Heart left ventricle (tissue), 16 donors: ENCODE data around the gene NBPF9. TPM values are rescaled to one million over a fixed set of nuclear protein-coding genes. Genes with fewer than 3 reads are reported as not detected.
"Not testable (repeated sequence)": the region's sequence is repeated elsewhere in the genome, so short reads cannot be mapped to it uniquely, and the experiment has no call there.

Source experiments
- ATAC-seq, 4 donors: fragments of 200-7000 bp; cut with Tn5 transposase; one replicate each; pipeline ENCODE4 v1.9.1; 2020 to 2022; ENCODE audit warnings: moderate library complexity in 4 of 4, mild to moderate bottlenecking in 3 of 4, moderate number of reproducible peaks in 1 of 4
- DNase-seq, 5 donors: peaks; one replicate each; pipeline ENCODE4 v3.0.0-alpha.2; 2020
- H3K27ac ChIP-seq, 12 donors: fragments of 200-600 bp; sonication (generic) in 4 of 12; one replicate each; pipeline versions ENCODE4 v1.5.0 to v1.8.0; 2016 to 2022; ENCODE audit warnings: mild to moderate bottlenecking in 2 of 12
- H3K27me3 ChIP-seq, 9 donors: fragments of 200-600 bp; sonication (generic) in 2 of 9; one replicate each; pipeline versions ENCODE4 v1.5.1 to v1.8.0; 2016 to 2022; ENCODE audit warnings: mild to moderate bottlenecking in 3 of 9
- H3K36me3 ChIP-seq, 9 donors: fragments of 200-600 bp; sonication (generic) in 2 of 9; one replicate each; pipeline versions ENCODE4 v1.5.0 to v1.8.0; 2018 to 2022; ENCODE audit warnings: mild to moderate bottlenecking in 2 of 9
- H3K4me1 ChIP-seq, 12 donors: fragments of 200-600 bp; sonication (generic) in 4 of 12; one replicate each; pipeline versions ENCODE4 v1.5.0 to v1.8.0; 2016 to 2022; ENCODE audit warnings: mild to moderate bottlenecking in 3 of 12
- H3K4me3 ChIP-seq, 12 donors: fragments of 200-600 bp; sonication (generic) in 4 of 12; one replicate each; pipeline versions ENCODE4 v1.5.0 to v1.8.0; 2017 to 2022; ENCODE audit warnings: mild to moderate bottlenecking in 9 of 12, moderate library complexity in 4 of 12
- H3K9me3 ChIP-seq, 12 donors: fragments of 200-600 bp; sonication (generic) in 4 of 12; one replicate each; pipeline versions ENCODE4 v1.5.0 to v1.8.0; 2016 to 2022; ENCODE audit warnings: mild to moderate bottlenecking in 1 of 12
- WGBS, 4 donors: extraction: QIAGEN DNeasy Blood & Tissue Kit in 2 of 4; methylation state at CpG; one replicate each; pipeline versions ENCODE4 v1.1.5 to v1.1.7; 2013 to 2018; 5-methylcytosine and 5-hydroxymethylcytosine counted together
- intact Hi-C, 10 donors: fragments of 100-400 bp; cut with DNase I; formaldehyde crosslinking; loops; one replicate each; pipeline versions ENCODE4 v1.11.1 to v1.14.2; 2022
- long read RNA-seq, 3 donors: library from polyadenylated mRNA; unstranded; transcript quantifications; one replicate each; pipeline ENCODE4 v2.0.0, GENCODE V29; 2020 to 2021
- polyA plus RNA-seq, 2 donors: library from polyadenylated mRNA; stranded (reverse); fragments of 200-250 nt; gene quantifications; one replicate each; pipeline ENCODE4 v1.2.3, GENCODE V29; 2013
- total RNA-seq, 9 donors: library from RNA; depleted of rRNA in 2 of 9; stranded (reverse); fragments of >200 nt in 2 of 9; fragmentation: NEBNext Ultra II Directional in 3 of 9; extraction: Animal tissue kit (Norgen Biotek cat#: 25700) in 3 of 9; gene quantifications; one replicate each; pipeline versions ENCODE4 v1.1.0 to v1.2.4, GENCODE V29; 2016 to 2023
- donor health status: ischemic (EF 13 %, LVEDD 7.1; RV severe dilation, severe dysfunction).
- donor health status: healthy with polysubstance abuse.
- donor health status: DM: no; HTN: yes; CAD: no.
- donor health status: DM: no; HTN: no; CAD: no.
- donor health status: ischemic (EF 25% LVEDD 6.9; RV normal size, moderate dysfunction).
- donor health status: ischemic (EF 25% LVEDD 5.7; RV mildly dilated, moderate dysfunction).
- donor health status: healthy.
- donor health status: DM: yes; HTN: yes; CAD: no.
- donor health status: ischemic (EF 35%, LVEDD 5.7; RV mildly dilated, moderate dysfunction).
- donor health status: nonischemic (EF 11% LVEDD 7.7; RV severe dilation, severe dysfunction).
- donor health status: DM: yes; HTN: yes; CAD: no.
- donor health status: PGD.
- donor health status: ischemic (EF 29% LVEDD 5.4; RV normal size, mild dysfunction).
- donor health status: nonischemic (EF 23%, LVEDD 6.1; RV moderate dilation, normal function).

NBPF9 gene
- total RNA-seq: 10 to 100 TPM in 1 of 9 donors, 1 to 10 TPM in 8; 2.9 to 10.3 (median 4.8) TPM
- 1 to 10 TPM; 3.8 to 4.8 TPM for polyA plus RNA-seq
- long read RNA-seq, donor 1, partial matches to known transcripts: 1 of 12 reads
- long read RNA-seq, donor 1, other reads (novel, unspliced or antisense): 11 of 12 reads
- long read RNA-seq, donor 2, partial matches to known transcripts: 1 of 14 reads
- long read RNA-seq, donor 2, other reads (novel, unspliced or antisense): 13 of 14 reads
- long read RNA-seq, donor 3, partial matches to known transcripts: 1 of 8 reads
- long read RNA-seq, donor 3, other reads (novel, unspliced or antisense): 7 of 8 reads

- intact Hi-C loops: not testable (repeated sequence)
Measured at GRCh38 chr1:149103109-149104081, at the start of gene NBPF9. NBPF9 (minus strand) TSS chr1:149103551; CDS start chr1:149082139, 21,412 bp downstream.

GRCh38 chr1:149149909-149150308 lies 46.6 kb upstream of the NBPF9 start:
- H3K4me1 ChIP-seq, H3K36me3 ChIP-seq, H3K27ac ChIP-seq, H3K27me3 ChIP-seq, H3K4me3 ChIP-seq, ATAC-seq, intact Hi-C loops, H3K9me3 ChIP-seq, DNase-seq: not testable (repeated sequence)
- WGBS, 4 donors: 79 to 91% (median 88%) methylated on average over 4 of the region's 4 CpGs

More at GRCh38 chr1:149103109-149104081, at the start of gene NBPF9:
- WGBS, 4 donors: 0 to 1% (median 0%) methylated on average over 24 to 39 of the region's 85 CpGs; no CpG with 5 or more reads in 1 of the 4 donors
- peak; percentile 40 to 79 (median 63) for DNase-seq
- Histone ChIP-seq H3K4me3 (peak within 1 kb of the TSS in 11 of 12 donors; percentile 37 to 66 (median 59)), H3K27ac (peak within 1 kb of the TSS in 9 of 12 donors; percentile 46 to 85 (median 66))
- ATAC-seq: peak; percentile 96 to 100 (median 100)
- H3K9me3 ChIP-seq, H3K4me1 ChIP-seq, H3K36me3 ChIP-seq, H3K27me3 ChIP-seq: not testable (repeated sequence)

DNA sequence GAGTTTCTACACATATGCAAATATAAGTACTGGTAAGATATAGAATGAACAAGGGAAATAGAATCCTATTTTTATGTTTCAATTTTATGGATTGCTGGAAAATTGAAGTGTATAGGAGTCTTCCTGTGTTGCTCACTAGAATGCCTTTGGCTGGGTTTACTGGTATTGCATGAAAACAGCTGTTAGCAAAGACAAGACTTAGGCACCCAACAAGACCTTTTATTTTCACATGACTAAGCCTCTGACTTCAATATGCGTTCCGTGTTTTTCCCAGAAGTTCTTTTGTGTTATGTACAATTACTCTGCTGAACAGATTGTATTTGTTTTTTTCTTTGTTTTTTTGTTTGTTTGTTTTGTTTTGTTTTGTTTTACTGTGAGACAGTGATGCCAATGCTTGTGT lies 34.2 kb upstream of the NBPF9 start:
- intact Hi-C loops, H3K4me1 ChIP-seq, H3K4me3 ChIP-seq, ATAC-seq, DNase-seq, H3K9me3 ChIP-seq, H3K27ac ChIP-seq, H3K36me3 ChIP-seq, H3K27me3 ChIP-seq: not testable (repeated sequence)
- 72 to 83% (median 81%) methylated on average over 2 of the region's 2 CpGs for WGBS, 4 donors

GRCh38 chr1:149130938-149131337 lies 27.6 kb upstream of the NBPF9 start:
- DNase-seq, intact Hi-C loops, ATAC-seq, H3K36me3 ChIP-seq, H3K4me1 ChIP-seq, H3K9me3 ChIP-seq, H3K27ac ChIP-seq, H3K4me3 ChIP-seq, H3K27me3 ChIP-seq: not testable (repeated sequence)
- 79 to 92% (median 89%) methylated on average over 6 to 7 of the region's 7 CpGs for WGBS, 4 donors

DNA sequence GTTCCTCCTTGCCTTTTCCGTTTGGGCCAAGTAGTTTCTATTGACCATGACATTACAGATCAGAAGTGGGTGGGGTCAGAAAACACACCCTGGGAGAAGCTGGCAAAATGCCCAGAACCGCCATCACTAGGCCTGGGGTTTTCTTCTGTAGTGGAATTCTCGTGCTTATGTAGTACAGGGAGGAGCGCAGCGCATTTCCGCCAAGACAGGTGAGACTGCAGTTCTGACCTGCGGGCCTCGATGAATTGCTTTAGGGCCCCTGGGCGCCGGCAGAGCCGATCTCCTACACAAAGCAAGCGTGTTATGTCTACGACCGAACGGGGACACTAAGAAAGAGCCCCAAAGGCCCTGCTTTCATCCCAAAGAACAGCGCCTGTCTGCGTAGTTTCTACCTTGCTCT lies 25.9 kb upstream of the NBPF9 start:
- intact Hi-C loops, H3K4me1 ChIP-seq: not testable (repeated sequence)
- no CpG with 5 or more reads among the region's 17 CpGs for WGBS, 4 donors

GRCh38 chr1:149126555-149127145 lies 23.3 kb upstream of the NBPF9 start:
- intact Hi-C loops, H3K27ac ChIP-seq, H3K4me1 ChIP-seq, H3K36me3 ChIP-seq, ATAC-seq, H3K4me3 ChIP-seq, DNase-seq, H3K27me3 ChIP-seq, H3K9me3 ChIP-seq: not testable (repeated sequence)
- WGBS, 4 donors: 85 to 90% (median 87%) methylated on average over 5 to 6 of the region's 6 CpGs

More for the DNA sequence above, 25.9 kb upstream of the NBPF9 start:
- H3K27me3 ChIP-seq, H3K27ac ChIP-seq, H3K36me3 ChIP-seq, ATAC-seq, DNase-seq, H3K9me3 ChIP-seq, H3K4me3 ChIP-seq: not testable (repeated sequence)
